ENCODE results near the gene TSPAN9.

DNA sequence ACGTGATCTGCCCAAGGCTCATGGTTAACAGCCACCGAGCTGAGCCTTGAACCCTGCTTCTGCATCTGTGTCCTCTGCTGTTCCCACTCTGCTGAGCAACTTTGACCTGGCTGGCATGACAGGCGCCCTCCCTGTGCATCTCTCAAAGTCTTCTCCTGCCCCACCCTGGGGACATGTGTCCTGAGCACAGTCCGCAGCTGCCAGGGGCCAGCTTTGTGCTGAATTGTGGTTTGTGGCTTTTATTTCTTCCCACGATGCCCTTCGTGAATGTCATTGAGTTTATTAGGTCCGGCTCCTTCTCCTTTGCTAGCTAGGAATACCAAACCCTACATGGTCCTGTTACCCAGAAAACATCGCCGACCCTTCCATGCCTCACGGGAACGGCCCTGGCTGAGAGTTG is 161.0 kb downstream of the TSPAN9 start:
- TF ChIP-seq, protein P1, sequence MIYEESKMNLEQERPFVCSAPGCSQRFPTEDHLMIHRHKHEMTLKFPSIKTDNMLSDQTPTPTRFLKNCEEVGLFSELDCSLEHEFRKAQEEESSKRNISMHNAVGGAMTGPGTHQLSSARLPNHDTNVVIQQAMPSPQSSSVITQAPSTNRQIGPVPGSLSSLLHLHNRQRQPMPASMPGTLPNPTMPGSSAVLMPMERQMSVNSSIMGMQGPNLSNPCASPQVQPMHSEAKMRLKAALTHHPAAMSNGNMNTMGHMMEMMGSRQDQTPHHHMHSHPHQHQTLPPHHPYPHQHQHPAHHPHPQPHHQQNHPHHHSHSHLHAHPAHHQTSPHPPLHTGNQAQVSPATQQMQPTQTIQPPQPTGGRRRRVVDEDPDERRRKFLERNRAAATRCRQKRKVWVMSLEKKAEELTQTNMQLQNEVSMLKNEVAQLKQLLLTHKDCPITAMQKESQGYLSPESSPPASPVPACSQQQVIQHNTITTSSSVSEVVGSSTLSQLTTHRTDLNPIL (CRISPR knock-in tag; IDR thresholded peaks at IDR 0.05): no peak
- TF ChIP-seq, protein P2, sequence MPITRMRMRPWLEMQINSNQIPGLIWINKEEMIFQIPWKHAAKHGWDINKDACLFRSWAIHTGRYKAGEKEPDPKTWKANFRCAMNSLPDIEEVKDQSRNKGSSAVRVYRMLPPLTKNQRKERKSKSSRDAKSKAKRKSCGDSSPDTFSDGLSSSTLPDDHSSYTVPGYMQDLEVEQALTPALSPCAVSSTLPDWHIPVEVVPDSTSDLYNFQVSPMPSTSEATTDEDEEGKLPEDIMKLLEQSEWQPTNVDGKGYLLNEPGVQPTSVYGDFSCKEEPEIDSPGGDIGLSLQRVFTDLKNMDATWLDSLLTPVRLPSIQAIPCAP (CRISPR knock-in tag; IDR thresholded peaks at IDR 0.05; ENCODE audit: borderline replicate concordance): no peak
- TF ChIP-seq, protein P3, sequence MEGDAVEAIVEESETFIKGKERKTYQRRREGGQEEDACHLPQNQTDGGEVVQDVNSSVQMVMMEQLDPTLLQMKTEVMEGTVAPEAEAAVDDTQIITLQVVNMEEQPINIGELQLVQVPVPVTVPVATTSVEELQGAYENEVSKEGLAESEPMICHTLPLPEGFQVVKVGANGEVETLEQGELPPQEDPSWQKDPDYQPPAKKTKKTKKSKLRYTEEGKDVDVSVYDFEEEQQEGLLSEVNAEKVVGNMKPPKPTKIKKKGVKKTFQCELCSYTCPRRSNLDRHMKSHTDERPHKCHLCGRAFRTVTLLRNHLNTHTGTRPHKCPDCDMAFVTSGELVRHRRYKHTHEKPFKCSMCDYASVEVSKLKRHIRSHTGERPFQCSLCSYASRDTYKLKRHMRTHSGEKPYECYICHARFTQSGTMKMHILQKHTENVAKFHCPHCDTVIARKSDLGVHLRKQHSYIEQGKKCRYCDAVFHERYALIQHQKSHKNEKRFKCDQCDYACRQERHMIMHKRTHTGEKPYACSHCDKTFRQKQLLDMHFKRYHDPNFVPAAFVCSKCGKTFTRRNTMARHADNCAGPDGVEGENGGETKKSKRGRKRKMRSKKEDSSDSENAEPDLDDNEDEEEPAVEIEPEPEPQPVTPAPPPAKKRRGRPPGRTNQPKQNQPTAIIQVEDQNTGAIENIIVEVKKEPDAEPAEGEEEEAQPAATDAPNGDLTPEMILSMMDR (IDR thresholded peaks at IDR 0.05 in 2 of 3, conservative IDR thresholded peaks at IDR 0.05 in 1 of 3; ENCODE audit: insufficient read depth in 2 of 3, low read depth in 1 of 3, low read length in 3 of 3): no peak
- TF ChIP-seq EGR1 (conservative IDR thresholded peaks at IDR 0.05) (no peak), HEY1 (CRISPR knock-in tag; IDR thresholded peaks at IDR 0.05; ENCODE audit: borderline replicate concordance) (no peak)
- TF ChIP-seq, protein P4, sequence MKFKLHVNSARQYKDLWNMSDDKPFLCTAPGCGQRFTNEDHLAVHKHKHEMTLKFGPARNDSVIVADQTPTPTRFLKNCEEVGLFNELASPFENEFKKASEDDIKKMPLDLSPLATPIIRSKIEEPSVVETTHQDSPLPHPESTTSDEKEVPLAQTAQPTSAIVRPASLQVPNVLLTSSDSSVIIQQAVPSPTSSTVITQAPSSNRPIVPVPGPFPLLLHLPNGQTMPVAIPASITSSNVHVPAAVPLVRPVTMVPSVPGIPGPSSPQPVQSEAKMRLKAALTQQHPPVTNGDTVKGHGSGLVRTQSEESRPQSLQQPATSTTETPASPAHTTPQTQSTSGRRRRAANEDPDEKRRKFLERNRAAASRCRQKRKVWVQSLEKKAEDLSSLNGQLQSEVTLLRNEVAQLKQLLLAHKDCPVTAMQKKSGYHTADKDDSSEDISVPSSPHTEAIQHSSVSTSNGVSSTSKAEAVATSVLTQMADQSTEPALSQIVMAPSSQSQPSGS (CRISPR knock-in tag; IDR thresholded peaks at IDR 0.05): no peak
- TF ChIP-seq, protein P5, sequence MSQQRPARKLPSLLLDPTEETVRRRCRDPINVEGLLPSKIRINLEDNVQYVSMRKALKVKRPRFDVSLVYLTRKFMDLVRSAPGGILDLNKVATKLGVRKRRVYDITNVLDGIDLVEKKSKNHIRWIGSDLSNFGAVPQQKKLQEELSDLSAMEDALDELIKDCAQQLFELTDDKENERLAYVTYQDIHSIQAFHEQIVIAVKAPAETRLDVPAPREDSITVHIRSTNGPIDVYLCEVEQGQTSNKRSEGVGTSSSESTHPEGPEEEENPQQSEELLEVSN (IDR thresholded peaks at IDR 0.05; ENCODE audit: borderline replicate concordance in 1 of 2, extremely low read depth in 1 of 2, insufficient read depth in 1 of 2, insufficient read length in 1 of 2, low read depth in 1 of 2, low read length in 1 of 2, poor library complexity in 1 of 2, severe bottlenecking in 1 of 2): no peak

Data from K562 (cell line).